Smooth muscle cell (in vitro differentiated cells): Measurements from ENCODE around the gene ROCK1. TPM values are rescaled to one million over a fixed set of nuclear protein-coding genes. Genes with fewer than 3 reads are reported as not detected.

Source experiments
- DNase-seq: peaks from one replicate; lab custom pipeline; 2025; ENCODE audit not compliant: unreplicated experiment; lab: John Stamatoyannopoulos, UW
- H2AFZ ChIP-seq: fragments of 200-600 bp; sonication (generic); 2 replicates; pipeline ENCODE4 v1.6.0; 2016; ENCODE audit warnings: antibody characterized with exemption, low read depth, mild to moderate bottlenecking
- H3F3A ChIP-seq: fragments of 200-600 bp; sonication (generic); 2 replicates; pipeline ENCODE4 v1.6.0; 2017; ENCODE audit warnings: antibody characterized with exemption, low read depth
- H3K27ac ChIP-seq: fragments of 200-600 bp; sonication (generic); 2 replicates; pipeline ENCODE4 v1.5.1; 2016; ENCODE audit warnings: low read depth, mild to moderate bottlenecking
- H3K27me3 ChIP-seq: fragments of 200-600 bp; sonication (generic); 2 replicates; pipeline ENCODE4 v1.6.1; 2016; ENCODE audit warnings: low read depth, mild to moderate bottlenecking
- H3K36me3 ChIP-seq: fragments of 200-600 bp; sonication (generic); 2 replicates; pipeline ENCODE4 v1.5.1; 2016; ENCODE audit warnings: low read depth
- H3K4me1 ChIP-seq: fragments of 200-600 bp; sonication (generic); 2 replicates; pipeline ENCODE4 v1.5.1; 2016; ENCODE audit warnings: low read depth
- H3K4me2 ChIP-seq: fragments of 200-600 bp; sonication (generic); 2 replicates; pipeline ENCODE4 v1.6.0; 2016; ENCODE audit warnings: mild to moderate bottlenecking
- H3K4me3 ChIP-seq: fragments of 200-600 bp; sonication (generic); 2 replicates; pipeline ENCODE4 v1.5.1; 2016; ENCODE audit warnings: mild to moderate bottlenecking
- H3K79me2 ChIP-seq: fragments of 200-600 bp; sonication (generic); 2 replicates; pipeline ENCODE4 v1.6.0; 2016; ENCODE audit warnings: low read depth, mild to moderate bottlenecking
- H3K9ac ChIP-seq: fragments of 200-600 bp; sonication (generic); 2 replicates; pipeline ENCODE4 v1.6.0; 2016; ENCODE audit warnings: low read depth
- H3K9me3 ChIP-seq: fragments of 200-600 bp; sonication (generic); replicated peaks from 2 replicates; pipeline ENCODE4 v1.5.1; 2016; ENCODE audit warnings: low read depth
- H4K20me1 ChIP-seq: fragments of 200-600 bp; sonication (generic); 2 replicates; pipeline ENCODE4 v1.6.0; 2016; ENCODE audit warnings: low read depth
- WGBS: methylation state at CpG from one replicate; pipeline ENCODE4 v1.1.7; 2016; ENCODE audit warnings: low lambda C conversion rate; 5-methylcytosine and 5-hydroxymethylcytosine counted together
- polyA plus RNA-seq: library from polyadenylated mRNA; unstranded; fragments of >200 nt; fragmentation: Nextera tagmentation; extraction: Ambion mirVana; gene quantifications from 2 replicates; pipeline ENCODE4 v1.2.1, GENCODE V29; 2016
- total RNA-seq: library from RNA; depleted of rRNA; stranded (reverse); fragments of >200 nt; gene quantifications from 2 replicates; pipeline ENCODE4 v1.2.3, GENCODE V29; 2014
- TF ChIP-seq, protein P1 (sequence below): fragments of 200-600 bp; sonication (generic); IDR thresholded peaks from 2 replicates; pipeline ENCODE4 v1.5.1; 2017; ENCODE audit warnings: borderline replicate concordance, mild to moderate bottlenecking, antibody characterized with exemption; ENCODE audit not compliant: insufficient read depth, poor library complexity, severe bottlenecking

ROCK1 gene
- total RNA-seq (38.7 and 47.4 TPM in 2 replicates), polyA plus RNA-seq (23.9 and 25.8 TPM in 2 replicates)

DNA sequence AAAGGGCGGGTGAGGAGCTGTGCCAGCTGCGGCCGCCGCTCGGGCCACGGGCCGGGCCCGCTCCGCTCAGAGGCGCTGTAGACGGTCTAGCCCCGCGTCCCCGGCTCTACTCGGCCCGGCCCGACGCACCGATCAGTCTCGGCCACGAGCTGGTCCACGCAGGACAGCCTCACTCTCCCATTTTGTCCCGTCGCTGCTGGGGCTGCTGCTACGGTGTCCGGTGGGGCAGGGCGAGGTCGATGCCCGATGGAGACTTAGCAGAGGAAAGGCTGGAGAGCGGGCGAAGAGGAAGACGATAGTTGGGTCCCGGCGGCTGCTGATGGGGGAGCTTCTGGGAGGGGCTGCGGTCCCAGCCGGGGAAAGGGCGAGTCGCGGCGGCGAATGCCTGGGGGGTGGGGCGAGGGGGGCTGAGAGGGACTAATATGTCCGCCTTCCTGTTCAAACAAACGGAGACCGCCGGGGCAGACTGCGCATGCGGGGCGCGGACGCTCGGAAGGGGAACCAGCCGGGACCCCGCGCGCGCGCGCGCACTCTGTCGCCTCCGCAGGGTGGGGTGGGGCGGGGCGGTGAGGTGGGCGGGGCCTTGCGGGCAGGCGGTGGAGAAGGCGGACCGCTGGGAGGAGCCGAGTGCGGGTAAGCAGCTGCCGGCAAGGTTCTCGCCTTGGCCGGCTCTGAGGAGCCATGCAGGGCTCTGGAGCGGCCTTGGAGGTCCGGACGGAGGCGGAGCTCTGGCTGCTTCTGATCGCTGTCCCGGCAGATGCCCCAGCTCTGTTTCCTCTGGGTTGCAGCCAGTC, at the start of gene ROCK1:
TSS of gene ROCK1 (minus strand) at position 468 of the 794 bp plus-strand sequence. CDS start 903 bp downstream, outside the sequence.
- WGBS = under 1% methylated on average over 37 of the region's 80 CpGs
- TF ChIP-seq, protein P1, sequence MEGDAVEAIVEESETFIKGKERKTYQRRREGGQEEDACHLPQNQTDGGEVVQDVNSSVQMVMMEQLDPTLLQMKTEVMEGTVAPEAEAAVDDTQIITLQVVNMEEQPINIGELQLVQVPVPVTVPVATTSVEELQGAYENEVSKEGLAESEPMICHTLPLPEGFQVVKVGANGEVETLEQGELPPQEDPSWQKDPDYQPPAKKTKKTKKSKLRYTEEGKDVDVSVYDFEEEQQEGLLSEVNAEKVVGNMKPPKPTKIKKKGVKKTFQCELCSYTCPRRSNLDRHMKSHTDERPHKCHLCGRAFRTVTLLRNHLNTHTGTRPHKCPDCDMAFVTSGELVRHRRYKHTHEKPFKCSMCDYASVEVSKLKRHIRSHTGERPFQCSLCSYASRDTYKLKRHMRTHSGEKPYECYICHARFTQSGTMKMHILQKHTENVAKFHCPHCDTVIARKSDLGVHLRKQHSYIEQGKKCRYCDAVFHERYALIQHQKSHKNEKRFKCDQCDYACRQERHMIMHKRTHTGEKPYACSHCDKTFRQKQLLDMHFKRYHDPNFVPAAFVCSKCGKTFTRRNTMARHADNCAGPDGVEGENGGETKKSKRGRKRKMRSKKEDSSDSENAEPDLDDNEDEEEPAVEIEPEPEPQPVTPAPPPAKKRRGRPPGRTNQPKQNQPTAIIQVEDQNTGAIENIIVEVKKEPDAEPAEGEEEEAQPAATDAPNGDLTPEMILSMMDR = no peak
- H3K79me2 ChIP-seq = peaks cover 48% of the 10 kb centered on the region

DNA sequence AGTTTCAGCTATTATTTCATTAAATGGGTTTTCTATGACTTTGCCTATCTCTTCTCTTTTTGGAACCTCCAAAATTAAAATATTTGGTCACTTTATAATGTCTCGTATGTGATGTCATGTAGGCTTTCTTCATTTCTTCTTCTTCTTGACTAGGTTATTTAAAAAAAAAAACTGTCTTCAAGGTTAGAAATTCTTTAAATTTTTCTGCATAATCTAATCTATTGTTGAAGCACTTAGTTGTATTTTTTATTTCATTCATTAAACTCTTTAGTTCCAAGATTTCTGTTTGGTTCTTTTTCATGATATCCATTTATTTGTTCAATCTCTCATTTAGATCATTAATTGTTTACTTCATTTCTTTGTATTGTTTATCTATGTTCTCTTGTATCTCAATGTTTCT, 43.8 kb upstream of the ROCK1 start:
- WGBS = 93% methylated on average over 1 of the region's 1 CpG
- Histone ChIP-seq H3K4me2 (no peak overlapping the region), H3K79me2 (no peaks in the 10 kb centered on the region), H3K4me3 (no peak overlapping the region), H3K9me3 (peaks cover 6% of the 10 kb centered on the region), H4K20me1 (no peaks in the 10 kb centered on the region), H3K36me3 (no peaks in the 10 kb centered on the region), H3K27me3 (no peaks in the 10 kb centered on the region), H3K27ac (no peak overlapping the region), H3F3A (no peaks in the 10 kb centered on the region), H2AFZ (no peak overlapping the region), H3K9ac (no peak overlapping the region), H3K4me1 (no peaks in the 10 kb centered on the region)
- DNase-seq = no peak
- TF ChIP-seq, protein P1 = no peak

More for the DNA sequence above, at the start of gene ROCK1:
- no peaks in the 10 kb centered on the region for H3F3A ChIP-seq
- H3K9ac ChIP-seq = peak within 1 kb of the TSS; percentile 91
- DNase-seq = peak; percentile 99
- H3K27ac ChIP-seq = peak within 1 kb of the TSS; percentile 87
- H2AFZ ChIP-seq = peak within 1 kb of the TSS; percentile 91
- H3K36me3 ChIP-seq = no peaks in the 10 kb centered on the region
- H4K20me1 ChIP-seq = peaks cover 42% of the 10 kb centered on the region
- H3K4me1 ChIP-seq = peaks cover 22% of the 10 kb centered on the region
- peak within 1 kb of the TSS; percentile 99 for H3K4me3 ChIP-seq
- no peaks in the 10 kb centered on the region for H3K27me3 ChIP-seq
- H3K4me2 ChIP-seq = peak within 1 kb of the TSS; percentile 89
- H3K9me3 ChIP-seq = no peaks in the 10 kb centered on the region

DNA sequence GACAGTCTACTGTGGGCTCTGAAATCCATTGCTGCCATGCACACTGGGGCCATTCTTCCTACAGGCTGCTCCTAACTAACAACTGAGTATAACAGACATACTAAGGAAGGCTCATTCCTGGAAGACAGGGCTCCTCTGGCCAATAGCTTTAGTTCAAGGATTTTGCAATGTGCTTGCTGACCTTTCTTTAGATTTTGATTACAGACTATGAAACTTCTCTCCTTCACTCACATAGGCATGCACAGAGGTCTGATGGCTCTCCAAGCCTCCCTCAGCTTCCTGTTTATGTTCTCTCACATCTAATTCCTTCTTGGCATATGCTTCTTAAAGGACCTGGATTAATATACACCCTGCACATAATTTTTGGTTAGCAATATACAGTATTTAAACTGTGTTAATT, 34.4 kb upstream of the ROCK1 start:
- Histone ChIP-seq H3K9me3 (no peaks in the 10 kb centered on the region), H4K20me1 (no peaks in the 10 kb centered on the region), H3K27ac (no peak overlapping the region), H3K4me3 (no peak overlapping the region), H3F3A (no peaks in the 10 kb centered on the region), H3K4me1 (no peaks in the 10 kb centered on the region), H3K27me3 (no peaks in the 10 kb centered on the region), H3K79me2 (no peaks in the 10 kb centered on the region), H3K9ac (no peak overlapping the region), H2AFZ (no peak overlapping the region), H3K36me3 (no peaks in the 10 kb centered on the region), H3K4me2 (no peak overlapping the region)
- no peak for DNase-seq
- TF ChIP-seq, protein P1 = no peak

DNA sequence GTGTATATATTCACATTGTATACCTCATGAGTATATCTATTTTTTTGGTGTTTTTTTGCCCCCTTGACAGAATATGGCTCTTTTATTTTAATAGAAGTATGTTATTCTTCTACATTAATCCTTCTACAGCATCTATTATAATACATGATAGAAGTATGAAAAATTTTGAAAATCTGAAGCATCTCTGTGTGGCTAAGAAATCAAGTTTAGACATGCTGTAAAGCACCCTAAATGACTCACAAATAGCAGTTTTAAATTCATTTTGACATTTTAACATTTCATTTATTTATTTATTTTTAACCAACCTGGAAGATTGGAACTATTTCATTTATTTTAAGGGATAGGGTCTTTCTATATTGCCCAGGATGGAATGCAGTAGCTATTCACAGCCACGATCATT, 33.8 kb upstream of the ROCK1 start:
- no peaks in the 10 kb centered on the region for H3K4me1 ChIP-seq
- 92% methylated on average over 1 of the region's 1 CpG for WGBS
- TF ChIP-seq, protein P1 = no peak
- no peak overlapping the region for H3K4me3 ChIP-seq
- no peak overlapping the region for H3K9ac ChIP-seq
- H3K27ac ChIP-seq = no peak overlapping the region
- H3K27me3 ChIP-seq = no peaks in the 10 kb centered on the region
- H3K4me2 ChIP-seq = no peak overlapping the region
- no peaks in the 10 kb centered on the region for H3K36me3 ChIP-seq
- no peak overlapping the region for H2AFZ ChIP-seq
- no peak for DNase-seq
- no peaks in the 10 kb centered on the region for H3F3A ChIP-seq
- no peaks in the 10 kb centered on the region for H3K9me3 ChIP-seq
- H3K79me2 ChIP-seq = no peaks in the 10 kb centered on the region
- H4K20me1 ChIP-seq = no peaks in the 10 kb centered on the region
